Ovary (tissue), 3 donors: ENCODE data around the gene MAPK8.

Experiments
- EP300 ChIP-seq: sonication (generic); formaldehyde crosslinking; IDR thresholded peaks from one replicate; pipeline ENCODE4 v1.6.1; 2017; ENCODE audit warnings: antibody characterized with exemption
- POLR2A ChIP-seq: fragments of 450-650 bp; IDR thresholded peaks from one replicate; pipeline ENCODE4 v1.6.1; 2017; ENCODE audit warnings: antibody characterized with exemption, mild to moderate bottlenecking, moderate library complexity
- TF ChIP-seq, protein P1 (sequence below), 3 donors: fragments of 450-650 bp in 2 of 3; fragments of 200-600 bp in 1 of 3; IDR thresholded peaks; one replicate each; pipeline versions ENCODE4 v1.5.1 to v1.8.0; 2016 to 2022; ENCODE audit warnings: antibody characterized with exemption in 3 of 3, mild to moderate bottlenecking in 1 of 3
- donor health status: DM: no; HTN: no; CAD: no.

DNA sequence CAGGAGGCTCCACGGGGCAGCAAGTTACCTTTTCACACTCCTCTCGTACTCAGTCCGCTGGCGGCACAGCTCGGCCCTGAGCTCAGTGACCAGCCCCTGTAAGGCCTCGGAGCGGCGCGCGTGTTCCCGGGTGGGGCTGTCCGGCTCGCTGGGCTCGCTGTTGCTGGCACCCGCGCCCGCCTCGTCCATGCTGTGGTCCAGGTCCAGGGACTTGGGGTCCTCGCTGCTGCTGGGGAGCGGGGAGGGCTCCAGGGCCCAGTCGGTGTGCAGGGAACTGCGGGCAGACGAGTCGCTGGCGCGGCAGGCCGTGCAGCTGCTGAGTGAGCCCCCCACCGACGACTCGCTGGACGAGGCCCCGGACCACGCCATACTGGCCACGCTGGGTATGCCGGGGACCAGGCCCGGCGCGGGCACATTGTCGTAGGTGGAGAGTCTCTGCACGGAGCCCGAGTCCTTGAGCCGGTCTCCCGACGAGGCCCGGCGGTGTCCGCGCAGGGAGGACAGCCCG lies 143.8 kb downstream of the MAPK8 start:
- TF ChIP-seq, protein P1, sequence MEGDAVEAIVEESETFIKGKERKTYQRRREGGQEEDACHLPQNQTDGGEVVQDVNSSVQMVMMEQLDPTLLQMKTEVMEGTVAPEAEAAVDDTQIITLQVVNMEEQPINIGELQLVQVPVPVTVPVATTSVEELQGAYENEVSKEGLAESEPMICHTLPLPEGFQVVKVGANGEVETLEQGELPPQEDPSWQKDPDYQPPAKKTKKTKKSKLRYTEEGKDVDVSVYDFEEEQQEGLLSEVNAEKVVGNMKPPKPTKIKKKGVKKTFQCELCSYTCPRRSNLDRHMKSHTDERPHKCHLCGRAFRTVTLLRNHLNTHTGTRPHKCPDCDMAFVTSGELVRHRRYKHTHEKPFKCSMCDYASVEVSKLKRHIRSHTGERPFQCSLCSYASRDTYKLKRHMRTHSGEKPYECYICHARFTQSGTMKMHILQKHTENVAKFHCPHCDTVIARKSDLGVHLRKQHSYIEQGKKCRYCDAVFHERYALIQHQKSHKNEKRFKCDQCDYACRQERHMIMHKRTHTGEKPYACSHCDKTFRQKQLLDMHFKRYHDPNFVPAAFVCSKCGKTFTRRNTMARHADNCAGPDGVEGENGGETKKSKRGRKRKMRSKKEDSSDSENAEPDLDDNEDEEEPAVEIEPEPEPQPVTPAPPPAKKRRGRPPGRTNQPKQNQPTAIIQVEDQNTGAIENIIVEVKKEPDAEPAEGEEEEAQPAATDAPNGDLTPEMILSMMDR (IDR thresholded peaks at IDR 0.05): no peak
- TF ChIP-seq EP300: no peak
- TF ChIP-seq POLR2A: no peak
